Peyer's patch (tissue), 4 donors: Measurements from ENCODE around the gene MINDY1.

ENCODE experiments used
- CTCF ChIP-seq, 6 experiments: fragments of 450-650 bp in 4 of 6; fragments of 200-600 bp in 2 of 6; sonication (generic) in 1 of 6; IDR thresholded peaks; one replicate each; pipeline ENCODE4 v1.5.1; 2017 to 2019; ENCODE audit warnings: antibody characterized with exemption in 6 of 6, mild to moderate bottlenecking in 3 of 6, moderate library complexity in 1 of 6
- POLR2A ChIP-seq, 2 donors: fragments of 450-650 bp; IDR thresholded peaks; one replicate each; pipeline ENCODE4 v1.5.1; 2017; ENCODE audit warnings: antibody characterized with exemption in 2 of 2, mild to moderate bottlenecking in 2 of 2, moderate library complexity in 2 of 2

- TF ChIP-seq CTCF (IDR thresholded peaks at IDR 0.05): no peak
- no peak for TF ChIP-seq POLR2A (IDR thresholded peaks at IDR 0.05)
Measured at GRCh38 chr1:151056149-151056548, 49.4 kb upstream of the MINDY1 start.
